WERI-Rb-1 (cell line): ENCODE measurements around the gene NPHP4.

Experiments
- DNase-seq: peaks from one replicate; pipeline ENCODE4 v3.0.0-alpha.2; 2020
- H3K27ac ChIP-seq: fragments of 250-450 bp; sonication (Bioruptor Pico); 2 replicates; pipeline ENCODE4 v1.5.1; 2020; ENCODE audit warnings: mild to moderate bottlenecking, moderate library complexity
- H3K27me3 ChIP-seq: fragments of 250-450 bp; sonication (Bioruptor Pico); 2 replicates; pipeline ENCODE4 v1.5.1; 2021; ENCODE audit warnings: mild to moderate bottlenecking, low read depth, moderate library complexity; ENCODE audit not compliant: insufficient read depth, severe bottlenecking
- H3K36me3 ChIP-seq: fragments of 250-450 bp; sonication (Bioruptor Pico); 2 replicates; pipeline ENCODE4 v1.5.1; 2020; ENCODE audit warnings: mild to moderate bottlenecking, moderate library complexity
- H3K4me3 ChIP-seq: 2 replicates; pipeline ENCODE4 v1.5.1; 2011; ENCODE audit warnings: low read depth, mild to moderate bottlenecking, control low read depth, low read length
- H3K9me3 ChIP-seq: fragments of 250-450 bp; sonication (Bioruptor Pico); 2 replicates; pipeline ENCODE4 v1.5.1; 2021; ENCODE audit warnings: mild to moderate bottlenecking, moderate library complexity; ENCODE audit not compliant: severe bottlenecking
- TF ChIP-seq, protein P1 (sequence below): IDR thresholded peaks from 2 replicates; pipeline ENCODE4 v1.5.1; 2011; ENCODE audit warnings: low read depth, mild to moderate bottlenecking, control low read depth, inconsistent platforms, low read length

NPHP4 gene

DNA sequence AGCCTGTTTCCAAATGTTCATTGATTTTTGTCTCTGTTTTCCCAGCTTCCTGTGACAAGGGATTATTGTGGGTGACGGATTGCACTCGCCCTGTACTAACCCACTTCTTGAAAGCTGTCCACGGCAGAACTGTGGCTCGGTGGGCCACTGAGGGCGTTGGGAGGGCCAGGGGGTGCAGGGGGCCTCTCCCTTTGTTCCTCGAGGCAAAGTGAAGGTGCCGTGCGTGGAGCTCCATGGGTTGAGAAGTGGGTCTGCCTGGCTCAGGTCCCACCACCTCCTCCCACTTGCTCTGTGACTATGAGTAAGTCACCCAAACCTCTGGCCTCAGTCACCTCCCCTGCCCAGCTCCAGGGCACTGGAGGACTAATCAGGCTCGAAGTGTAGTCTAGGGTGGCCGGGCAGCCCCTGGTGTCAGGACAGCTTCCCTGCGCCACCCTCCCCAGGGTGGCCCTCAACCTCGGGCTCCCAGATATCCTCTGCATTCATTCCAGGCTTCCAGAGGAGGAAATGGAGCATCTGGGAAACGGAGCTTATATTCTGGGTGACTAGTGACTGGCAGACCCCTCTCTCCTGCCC, 148.6 kb downstream of the NPHP4 start:
- Histone ChIP-seq H3K36me3 (no peaks in the 10 kb centered on the region), H3K9me3 (no peaks in the 10 kb centered on the region), H3K4me3 (no peak overlapping the region), H3K27me3 (no peaks in the 10 kb centered on the region), H3K27ac (peak overlapping the region; percentile 63; the same call in 1 of the 2 replicates)
- peak; percentile 62 for DNase-seq
- TF ChIP-seq, protein P1, sequence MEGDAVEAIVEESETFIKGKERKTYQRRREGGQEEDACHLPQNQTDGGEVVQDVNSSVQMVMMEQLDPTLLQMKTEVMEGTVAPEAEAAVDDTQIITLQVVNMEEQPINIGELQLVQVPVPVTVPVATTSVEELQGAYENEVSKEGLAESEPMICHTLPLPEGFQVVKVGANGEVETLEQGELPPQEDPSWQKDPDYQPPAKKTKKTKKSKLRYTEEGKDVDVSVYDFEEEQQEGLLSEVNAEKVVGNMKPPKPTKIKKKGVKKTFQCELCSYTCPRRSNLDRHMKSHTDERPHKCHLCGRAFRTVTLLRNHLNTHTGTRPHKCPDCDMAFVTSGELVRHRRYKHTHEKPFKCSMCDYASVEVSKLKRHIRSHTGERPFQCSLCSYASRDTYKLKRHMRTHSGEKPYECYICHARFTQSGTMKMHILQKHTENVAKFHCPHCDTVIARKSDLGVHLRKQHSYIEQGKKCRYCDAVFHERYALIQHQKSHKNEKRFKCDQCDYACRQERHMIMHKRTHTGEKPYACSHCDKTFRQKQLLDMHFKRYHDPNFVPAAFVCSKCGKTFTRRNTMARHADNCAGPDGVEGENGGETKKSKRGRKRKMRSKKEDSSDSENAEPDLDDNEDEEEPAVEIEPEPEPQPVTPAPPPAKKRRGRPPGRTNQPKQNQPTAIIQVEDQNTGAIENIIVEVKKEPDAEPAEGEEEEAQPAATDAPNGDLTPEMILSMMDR: no peak

DNA sequence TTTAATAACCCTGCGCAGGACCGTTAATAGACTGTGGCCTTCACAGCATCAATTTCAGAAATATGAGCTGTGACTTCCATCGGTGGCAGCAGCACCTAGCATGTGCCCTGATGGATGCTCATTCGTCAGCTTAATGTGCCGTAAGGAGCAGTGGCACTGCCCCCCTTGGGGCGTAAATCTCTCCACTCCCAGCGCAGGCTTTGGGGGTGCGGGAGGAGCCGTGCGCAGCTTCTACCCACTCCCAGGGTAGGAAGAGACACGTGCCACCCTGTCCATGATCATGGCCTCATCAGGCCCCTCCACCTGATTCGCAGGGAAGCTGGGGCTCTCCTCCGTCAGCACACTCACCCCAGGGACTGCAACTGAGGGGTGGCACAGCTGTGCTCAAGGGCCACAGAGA, 149.5 kb downstream of the NPHP4 start:
- no peaks in the 10 kb centered on the region for H3K27me3 ChIP-seq
- no peak for DNase-seq
- TF ChIP-seq, protein P1: no peak

DNA sequence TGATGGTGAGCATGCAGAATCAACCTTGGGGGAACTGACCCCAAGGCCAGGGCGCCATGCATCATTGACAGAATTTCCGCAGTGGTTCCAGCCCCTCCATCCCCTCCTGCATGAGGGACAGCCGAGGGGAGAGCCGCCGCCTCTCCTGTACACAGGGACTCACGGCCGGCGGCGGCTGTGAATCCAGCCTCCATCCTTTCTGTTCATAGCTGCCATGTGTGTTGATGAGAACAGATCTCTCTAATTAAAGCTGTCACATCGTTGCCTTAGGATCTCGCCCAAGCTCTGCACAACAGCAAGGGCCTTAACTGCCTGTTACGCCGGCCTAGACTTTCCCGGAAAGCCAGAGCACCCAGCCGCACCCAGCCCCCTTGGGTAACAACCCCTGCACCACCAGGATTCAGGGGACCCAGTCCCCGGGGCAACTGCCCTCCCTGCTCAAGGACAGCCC, 151.6 kb downstream of the NPHP4 start:
- H3K27me3 ChIP-seq: no peaks in the 10 kb centered on the region
- H3K27ac ChIP-seq: no peak overlapping the region
- H3K36me3 ChIP-seq: no peaks in the 10 kb centered on the region
- TF ChIP-seq, protein P1: no peak
- H3K4me3 ChIP-seq: no peak overlapping the region
- no peaks in the 10 kb centered on the region for H3K9me3 ChIP-seq
- no peak for DNase-seq

More for the DNA sequence above, 149.5 kb downstream of the NPHP4 start:
- Histone ChIP-seq H3K4me3 (no peak overlapping the region), H3K27ac (peak overlapping the region; percentile 63), H3K36me3 (no peaks in the 10 kb centered on the region), H3K9me3 (no peaks in the 10 kb centered on the region)

DNA sequence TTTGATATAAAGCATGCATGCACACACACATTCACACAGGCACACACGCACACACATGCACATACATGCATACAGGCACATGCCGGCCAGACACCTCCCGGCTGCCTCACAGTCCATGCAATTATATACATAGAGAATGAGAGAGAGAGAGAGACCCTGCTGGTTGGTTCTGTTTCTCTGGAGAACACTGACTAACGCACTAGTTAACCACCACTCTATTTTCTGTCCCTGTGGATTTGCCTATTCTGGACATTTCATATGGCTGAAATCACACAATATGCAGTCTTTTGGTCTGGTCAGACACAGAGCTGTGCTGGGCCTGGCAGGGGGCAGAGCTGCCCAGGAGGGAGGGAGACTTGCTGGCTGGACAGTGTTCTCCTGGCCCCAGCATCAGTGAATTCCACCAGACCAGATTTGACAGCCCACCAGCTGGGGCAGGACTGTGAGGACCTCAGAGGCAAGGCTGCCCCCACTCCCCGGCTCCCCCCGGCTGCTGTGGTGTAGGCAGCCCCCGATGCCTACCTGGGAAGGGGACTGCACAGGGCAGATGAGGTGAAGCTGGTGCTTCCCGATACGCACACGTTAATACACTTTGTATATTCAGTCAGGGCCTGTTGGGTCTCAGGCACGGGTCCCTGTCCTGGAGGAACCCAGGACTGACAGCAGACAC, 152.2 kb downstream of the NPHP4 start:
- H3K27me3 ChIP-seq: no peaks in the 10 kb centered on the region
- TF ChIP-seq, protein P1: no peak
- H3K27ac ChIP-seq: no peak overlapping the region
- no peak overlapping the region for H3K4me3 ChIP-seq
- DNase-seq: no peak
- H3K36me3 ChIP-seq: no peaks in the 10 kb centered on the region
- no peaks in the 10 kb centered on the region for H3K9me3 ChIP-seq

DNA sequence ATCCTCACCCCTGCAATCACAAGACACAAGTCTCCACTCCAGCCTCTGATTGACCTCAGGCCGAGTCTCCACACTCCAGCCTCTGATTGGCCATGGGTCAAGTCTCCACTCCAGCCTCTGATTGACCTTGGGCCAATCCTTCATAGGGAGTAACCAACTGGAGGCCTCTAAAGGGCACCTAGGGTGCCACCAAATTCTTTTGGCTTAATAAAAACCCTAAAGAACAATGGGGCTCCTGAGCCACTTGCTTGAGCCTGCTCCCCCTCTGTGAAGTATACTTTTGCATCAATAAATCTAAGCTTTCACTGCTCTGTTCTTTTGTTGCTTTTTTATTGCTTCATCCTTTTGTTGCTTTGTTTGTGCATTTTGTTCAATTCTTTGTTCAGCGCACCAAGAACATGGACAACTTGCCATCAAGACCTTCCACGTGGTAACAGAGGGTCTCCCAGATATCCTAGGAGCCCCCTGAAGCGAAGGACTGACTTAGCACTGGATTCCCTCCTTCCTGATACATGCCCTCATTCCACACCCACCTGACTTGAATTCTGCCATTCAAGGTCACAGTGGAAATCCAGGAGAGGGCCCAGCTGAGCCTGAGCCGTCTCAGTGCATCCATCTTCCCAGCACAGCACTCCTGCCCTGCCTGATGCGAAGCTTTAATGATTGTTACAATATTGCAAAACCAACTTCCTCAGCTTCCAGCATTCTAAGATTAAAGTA, 152.9 kb downstream of the NPHP4 start:
- no peak for DNase-seq

More for the DNA sequence above, 152.9 kb downstream of the NPHP4 start:
- H3K9me3 ChIP-seq: no peaks in the 10 kb centered on the region
- no peak overlapping the region for H3K4me3 ChIP-seq
- H3K27ac ChIP-seq: no peak overlapping the region
- TF ChIP-seq, protein P1: no peak
- H3K27me3 ChIP-seq: no peaks in the 10 kb centered on the region
- no peaks in the 10 kb centered on the region for H3K36me3 ChIP-seq
